GM12878 (cell line): ENCODE data around the gene CYP26B1. TPM values are rescaled to one million over a fixed set of nuclear protein-coding genes. Genes with fewer than 3 reads are reported as not detected.

Experiments
- ATAC-seq: fragments of 200-7000 bp; cut with Tn5 transposase; 3 replicates; pipeline ENCODE4 v1.9.1; 2020; ENCODE audit warnings: mild to moderate bottlenecking, moderate library complexity
- BruUV-seq: library from RNA; stranded (reverse); fragments of 400-500 nt; replicated peaks from 2 replicates; lab custom pipeline; 2021; lab: Mats Ljungman, UMichigan
- CTCF ChIA-PET: fragments of 300-600 bp; sonication (Branson Sonifier 250); formaldehyde crosslinking; extraction: SDS; loops from one replicate; lab custom pipeline; 2021; ENCODE audit warnings: inconsistent platforms; lab: Yijun Ruan, JAX
- POLR2A ChIA-PET: fragments of 350-600 bp; formaldehyde crosslinking; extraction: SDS; loops from one replicate; lab custom pipeline; 2021; ENCODE audit warnings: inconsistent platforms; lab: Charles Lee
- RAD21 ChIA-PET: fragments of 300-600 bp; sonication (Branson Sonifier 250); formaldehyde crosslinking; loops from one replicate; lab custom pipeline; 2023; ENCODE audit warnings: antibody characterized with exemption; ENCODE audit not compliant: unreplicated experiment; lab: Charles Lee
- SMC1A ChIA-PET: fragments of 300-600 bp; sonication (Branson Sonifier 250); formaldehyde crosslinking; loops from one replicate; lab custom pipeline; 2023; ENCODE audit not compliant: unreplicated experiment, uncharacterized antibody; lab: Charles Lee
- DNase-seq: peaks from one replicate; pipeline ENCODE4 v3.0.0-alpha.2; 2011; ENCODE audit warnings: low read depth, low spot score
- FAIRE-seq: peaks from 3 replicates; lab custom pipeline; 2011; peaks lifted over from hg19 to GRCh38; lab: Jason Lieb, UNC
- H2AFZ ChIP-seq: 2 replicates; pipeline ENCODE4 v1.6.0; 2011; ENCODE audit warnings: low read depth, low read length, control low read depth; ENCODE audit not compliant: control insufficient read depth
- H3K27ac ChIP-seq: 2 replicates; pipeline ENCODE4 v1.5.1; 2011; ENCODE audit warnings: control low read depth; ENCODE audit not compliant: control insufficient read depth, insufficient read depth
- H3K27me3 ChIP-seq, 2 experiments: replicated peaks in 1 of 2; 2 replicates each; pipeline versions ENCODE4 v1.6.0 to v1.6.1; 2011; ENCODE audit warnings: low read length in 1 of 2; ENCODE audit not compliant: control insufficient read depth in 2 of 2, insufficient read depth in 2 of 2
- H3K36me3 ChIP-seq, 2 experiments: 2 replicates each; pipeline ENCODE4 v1.5.1; 2011; ENCODE audit warnings: low read length in 1 of 2; ENCODE audit not compliant: control insufficient read depth in 2 of 2, insufficient read depth in 2 of 2
- H3K4me1 ChIP-seq: 2 replicates; pipeline ENCODE4 v1.6.1; 2011; ENCODE audit warnings: mild to moderate bottlenecking, low read length, moderate library complexity, mixed read lengths; ENCODE audit not compliant: control insufficient read depth, insufficient read depth
- H3K4me2 ChIP-seq: 2 replicates; pipeline ENCODE4 v1.6.0; 2011; ENCODE audit warnings: control low read depth; ENCODE audit not compliant: control insufficient read depth, insufficient read depth
- H3K4me3 ChIP-seq: fragments of 200-600 bp; sonication (generic); 2 replicates; pipeline ENCODE4 v1.5.1; 2016
- H3K79me2 ChIP-seq: 2 replicates; pipeline ENCODE4 v1.6.0; 2011; ENCODE audit warnings: low read length; ENCODE audit not compliant: control insufficient read depth, insufficient read depth
- H3K9ac ChIP-seq: 2 replicates; pipeline ENCODE4 v1.8.0; 2011; ENCODE audit warnings: low read length, control low read depth, mixed read lengths; ENCODE audit not compliant: control insufficient read depth, insufficient read depth
- H3K9me3 ChIP-seq: replicated peaks from 3 replicates; pipeline ENCODE4 v1.5.1; 2011; ENCODE audit warnings: mild to moderate bottlenecking, low read length; ENCODE audit not compliant: control insufficient read depth, insufficient read depth
- H4K20me1 ChIP-seq: 2 replicates; pipeline ENCODE4 v1.6.0; 2011; ENCODE audit not compliant: control insufficient read depth, insufficient read depth
- EGR1 ChIP-seq, 2 experiments: IDR thresholded peaks; 1 replicate in 1 of 2; 2 replicates in 1 of 2; pipeline ENCODE4 v1.6.1; 2011 to 2012; ENCODE audit warnings: low read depth in 2 of 2, low read length in 2 of 2, borderline replicate concordance in 1 of 2, mild to moderate bottlenecking in 1 of 2, moderate library complexity in 1 of 2
- FOXK2 ChIP-seq: fragments of 450-650 bp; IDR thresholded peaks from 2 replicates; pipeline ENCODE4 v1.6.1; 2017; ENCODE audit warnings: mild to moderate bottlenecking, moderate library complexity
- HSF1 ChIP-seq: fragments of 150-350 bp; IDR thresholded peaks from 2 replicates; pipeline ENCODE4 v1.6.1; 2014; ENCODE audit warnings: mild to moderate bottlenecking, low read depth, low read length
- RB1 ChIP-seq: fragments of 450-650 bp; formaldehyde crosslinking; IDR thresholded peaks from 2 replicates; pipeline ENCODE4 v1.6.1; 2017; ENCODE audit warnings: mild to moderate bottlenecking, borderline replicate concordance
- SPI1 ChIP-seq: IDR thresholded peaks from 2 replicates; pipeline ENCODE4 v1.6.1; 2011; ENCODE audit warnings: low read depth, mild to moderate bottlenecking, low read length, moderate library complexity, borderline replicate concordance; ENCODE audit not compliant: insufficient read depth
- WGBS: methylation state at CpG from one replicate; pipeline ENCODE4 v1.1.6; 2016; ENCODE audit warnings: low lambda C conversion rate; ENCODE audit not compliant: insufficient replicate concordance, insufficient coverage; ENCODE audit errors: missing lambda C conversion rate; 5-methylcytosine and 5-hydroxymethylcytosine counted together
- in situ Hi-C: fragments of 300-500 bp; cut with MboI; formaldehyde crosslinking; loops from 9 replicates; pipeline ENCODE4 v1.14.3; 2018; ENCODE audit warnings: mixed read lengths
- intact Hi-C: fragments of 100-400 bp; cut with micrococcal nuclease; formaldehyde crosslinking; loops from one replicate; pipeline ENCODE4 v1.14.2; 2022; ENCODE audit not compliant: unreplicated experiment
- polyA plus RNA-seq, 11 experiments: library from polyadenylated mRNA; depleted of rRNA in 4 of 11; unstranded in 6 of 11; stranded (reverse) in 5 of 11; fragments of >200 nt; fragmentation: Nextera tagmentation in 4 of 11; fragmentation: Illumina TruSeq in 1 of 11; extraction: Ambion mirVana in 4 of 11; extraction: Trizol in 1 of 11; gene quantifications; 1 replicate in 1 of 11; 2 replicates in 10 of 11; pipeline versions ENCODE4 v1.2.1 to v1.2.3, GENCODE V29; 2011 to 2016; ENCODE audit warnings: inconsistent platforms in 2 of 11, missing spikeins in 2 of 11, low read depth in 1 of 11
- total RNA-seq, 4 experiments: library from RNA; depleted of rRNA in 3 of 4; stranded (reverse); fragments of >200 nt in 3 of 4; fragmentation: Illumina TruSeq in 1 of 4; extraction: Trizol in 1 of 4; gene quantifications; 2 replicates each; pipeline versions ENCODE4 v1.2.1 to v1.2.3, GENCODE V29; 2013 to 2021

CYP26B1 gene
- total and polyA plus RNA-seq, 10 of the 15 experiments (the other 5 are each of a cell fraction or from before 2014, with no cell fraction given) = not detected

- H4K20me1 ChIP-seq = no peaks in the 10 kb centered on the region
- ChIA-PET CTCF (interaction anchor here (0.6 to 1.4 kb wide), 2 partner anchors 9 to 728 kb away, joined by 4 to 5 read pairs; no protein-coding TSS in a partner anchor), RAD21 (no interaction called here), POLR2A (no interaction called here), SMC1A (no interaction called here)
- H3K9ac ChIP-seq = no peak overlapping the region
- H3K36me3 ChIP-seq = no peaks in the 10 kb centered on the region
- H3K9me3 ChIP-seq = no peaks in the 10 kb centered on the region
- no peak overlapping the region for H2AFZ ChIP-seq
- in situ Hi-C loops = no loop called here
- intact Hi-C loops = no loop called here
- FAIRE-seq = no peak
- H3K4me1 ChIP-seq = no peaks in the 10 kb centered on the region
- TF ChIP-seq RB1 = no peak
- TF ChIP-seq FOXK2 = no peak
- no peak for TF ChIP-seq SPI1
- no peak for TF ChIP-seq HSF1
- TF ChIP-seq EGR1 (IDR thresholded peaks at IDR 0.05; ENCODE audit: borderline replicate concordance in 1 of 2, low read depth in 2 of 2, low read length in 2 of 2) = no peak
- no peak overlapping the region for H3K27ac ChIP-seq
- H3K4me2 ChIP-seq = no peak overlapping the region
- WGBS = 27% methylated on average over 12 of the region's 12 CpGs
- no TSS peak for BruUV-seq
- H3K4me3 ChIP-seq = no peak overlapping the region
- no peak for DNase-seq
- no peak for ATAC-seq
- H3K79me2 ChIP-seq = no peaks in the 10 kb centered on the region
- peaks cover 3 to 5% of the 10 kb centered on the region in 2 experiments; a peak in 2 of 4 replicates for H3K27me3 ChIP-seq
Measured at GRCh38 chr2:72159211-72159993, 11.7 kb upstream of the CYP26B1 start.
